ENCODE measurements around the gene PLXNA2.

DNA sequence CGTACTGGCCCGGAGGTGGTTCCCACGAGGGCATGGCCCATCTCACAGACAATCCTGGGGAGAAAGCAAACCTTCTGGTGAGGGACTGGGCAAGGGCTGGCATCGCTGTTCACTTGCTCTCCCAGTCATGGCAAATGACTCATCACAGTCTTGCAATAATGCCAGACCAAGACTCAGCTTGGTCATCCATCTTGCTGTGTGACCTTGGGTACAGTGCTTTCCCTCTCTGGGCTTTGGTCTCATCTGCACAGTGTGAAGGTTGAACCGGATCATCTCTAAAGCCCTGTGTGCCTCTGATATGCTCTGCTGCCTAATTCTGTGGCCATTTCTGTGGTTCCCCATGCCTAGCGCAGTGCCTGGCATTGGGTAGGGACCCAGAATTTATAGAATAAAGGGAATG lies 189.7 kb downstream of the PLXNA2 start:
- TF ChIP-seq, protein P1, sequence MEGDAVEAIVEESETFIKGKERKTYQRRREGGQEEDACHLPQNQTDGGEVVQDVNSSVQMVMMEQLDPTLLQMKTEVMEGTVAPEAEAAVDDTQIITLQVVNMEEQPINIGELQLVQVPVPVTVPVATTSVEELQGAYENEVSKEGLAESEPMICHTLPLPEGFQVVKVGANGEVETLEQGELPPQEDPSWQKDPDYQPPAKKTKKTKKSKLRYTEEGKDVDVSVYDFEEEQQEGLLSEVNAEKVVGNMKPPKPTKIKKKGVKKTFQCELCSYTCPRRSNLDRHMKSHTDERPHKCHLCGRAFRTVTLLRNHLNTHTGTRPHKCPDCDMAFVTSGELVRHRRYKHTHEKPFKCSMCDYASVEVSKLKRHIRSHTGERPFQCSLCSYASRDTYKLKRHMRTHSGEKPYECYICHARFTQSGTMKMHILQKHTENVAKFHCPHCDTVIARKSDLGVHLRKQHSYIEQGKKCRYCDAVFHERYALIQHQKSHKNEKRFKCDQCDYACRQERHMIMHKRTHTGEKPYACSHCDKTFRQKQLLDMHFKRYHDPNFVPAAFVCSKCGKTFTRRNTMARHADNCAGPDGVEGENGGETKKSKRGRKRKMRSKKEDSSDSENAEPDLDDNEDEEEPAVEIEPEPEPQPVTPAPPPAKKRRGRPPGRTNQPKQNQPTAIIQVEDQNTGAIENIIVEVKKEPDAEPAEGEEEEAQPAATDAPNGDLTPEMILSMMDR (conservative IDR thresholded peaks at IDR 0.05) = no peak
- TF ChIP-seq EZH2 (IDR thresholded peaks at IDR 0.05; ENCODE audit: low read depth) = no peak

Data from PC-9 (cell line).